Activated CD4-positive, alpha-beta T cell treated with anti-CD3 and anti-CD28 coated beads, Interleukin-2, amount 10 ng/mL, durations not matched to agents 24 days and 14 days (primary cell): ENCODE data around the gene SNX32. TPM values are rescaled to one million over a fixed set of nuclear protein-coding genes. Genes with fewer than 3 reads are reported as not detected.

Experiments
- total RNA-seq: library from RNA; stranded (reverse); gene quantifications from 2 replicates; pipeline ENCODE4 v1.2.3, GENCODE V29; 2022

Gene SNX32
- total RNA-seq, 1 donor from 2014 or later = 2.1 TPM

Other genes starting within 250 kb of the SNX32 start
- gene KCNK7, start 238.2 kb upstream of the SNX32 start, total RNA-seq = 0.69 and 1.3 TPM in 2 replicates
- gene MAP3K11, start 219.7 kb upstream of the SNX32 start, total RNA-seq = 89.1 and 90.7 TPM in 2 replicates
- gene PCNX3, start 218.2 kb upstream of the SNX32 start, total RNA-seq = 52.0 and 55.1 TPM in 2 replicates
- gene SIPA1, start 195.9 kb upstream of the SNX32 start, total RNA-seq = 118 and 125 TPM in 2 replicates
- gene RELA, start 171.0 kb upstream of the SNX32 start, total RNA-seq = 95.7 and 98.2 TPM in 2 replicates
- 71.6 and 72.3 TPM in 2 replicates for gene KAT5, start 121.7 kb upstream of the SNX32 start, total RNA-seq
- gene RNASEH2C, start 113.2 kb upstream of the SNX32 start, total RNA-seq = 86.4 and 100.0 TPM in 2 replicates
- gene AP5B1, start 53.0 kb upstream of the SNX32 start, total RNA-seq = 20.1 and 21.1 TPM in 2 replicates
- gene OVOL1, start 46.9 kb upstream of the SNX32 start, total RNA-seq = 0.07 TPM in 1 of 2 replicates, not detected in the other
- 1,047 and 1,065 TPM in 2 replicates for gene CFL1, start 24.2 kb downstream of the SNX32 start, total RNA-seq
- 77.4 and 80.5 TPM in 2 replicates for gene MUS81, start 26.5 kb downstream of the SNX32 start, total RNA-seq
- 8.4 and 9.1 TPM in 2 replicates for gene EFEMP2, start 38.8 kb downstream of the SNX32 start, total RNA-seq
- 4.9 and 7.5 TPM in 2 replicates for gene CTSW, start 45.9 kb downstream of the SNX32 start, total RNA-seq
- 91.0 and 95.7 TPM in 2 replicates for gene FIBP, start 54.5 kb downstream of the SNX32 start, total RNA-seq
- 62.2 and 62.5 TPM in 2 replicates for gene CCDC85B, start 56.7 kb downstream of the SNX32 start, total RNA-seq
- 32.1 and 32.9 TPM in 2 replicates for gene FOSL1, start 66.4 kb downstream of the SNX32 start, total RNA-seq
- gene C11orf68, start 85.1 kb downstream of the SNX32 start, total RNA-seq = 20.9 and 21.1 TPM in 2 replicates
- 113 and 117 TPM in 2 replicates for gene DRAP1, start 85.5 kb downstream of the SNX32 start, total RNA-seq
- not detected in 2 replicates for gene TSGA10IP, start 111.5 kb downstream of the SNX32 start, total RNA-seq
- 99.1 and 104 TPM in 2 replicates for gene SART1, start 127.8 kb downstream of the SNX32 start, total RNA-seq
- gene EIF1AD, start 168.2 kb downstream of the SNX32 start, total RNA-seq = 64.9 and 75.9 TPM in 2 replicates
- gene BANF1, start 168.5 kb downstream of the SNX32 start, total RNA-seq = 291 and 298 TPM in 2 replicates
- gene CST6, start 178.0 kb downstream of the SNX32 start, total RNA-seq = 0.45 and 1.5 TPM in 2 replicates
- 0.28 and 0.30 TPM in 2 replicates for gene CATSPER1, start 192.5 kb downstream of the SNX32 start, total RNA-seq
- not detected in 2 replicates for gene GAL3ST3, start 215.2 kb downstream of the SNX32 start, total RNA-seq
- gene SF3B2, start 218.4 kb downstream of the SNX32 start, total RNA-seq = 283 and 284 TPM in 2 replicates
- gene PACS1, start 236.3 kb downstream of the SNX32 start, total RNA-seq = 90.9 and 96.7 TPM in 2 replicates